Activated CD4-positive, alpha-beta T cell treated with anti-CD3 and anti-CD28 coated beads, Interleukin-2, amount 50 U/mL, for 16 hours (primary cell): Measurements from ENCODE around the gene HSH2D.
"Not testable (repeated sequence)": the region's sequence is repeated elsewhere in the genome, so short reads cannot be mapped to it uniquely, and the experiment has no call there.

Experiments
- DNase-seq: peaks from one replicate; pipeline ENCODE4 v3.0.0-alpha.2; 2020

The HSH2D gene

GRCh38 chr19:16159655-16160054 lies 16.2 kb downstream of the HSH2D start:
- DNase-seq: no peak

- no peak for DNase-seq
These were observed 17.0 kb downstream of the HSH2D start for GRCh38 chr19:16160445-16160942.

- DNase-seq: peak; percentile 70
These were observed 17.6 kb downstream of the HSH2D start for GRCh38 chr19:16160943-16161560.

DNA sequence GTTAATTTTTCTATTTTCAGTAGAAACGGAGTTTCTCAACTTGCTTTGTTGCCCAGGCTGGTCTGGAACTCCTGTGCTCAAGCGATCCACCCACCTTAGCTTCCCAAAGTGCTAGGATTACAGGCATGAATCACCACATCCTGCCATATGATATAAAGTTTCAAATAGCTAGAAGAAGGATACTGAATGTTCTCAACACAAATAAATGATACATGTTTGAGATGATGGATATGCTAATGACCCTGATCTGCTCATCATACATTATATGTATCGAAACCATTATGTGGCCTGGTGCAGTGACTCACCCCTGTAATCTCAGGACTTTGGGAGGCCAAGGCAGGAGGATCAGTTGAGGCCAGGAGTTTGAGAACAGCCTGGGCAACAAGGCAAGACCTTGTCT lies 18.4 kb downstream of the HSH2D start:
- DNase-seq: peak; percentile 44

DNA sequence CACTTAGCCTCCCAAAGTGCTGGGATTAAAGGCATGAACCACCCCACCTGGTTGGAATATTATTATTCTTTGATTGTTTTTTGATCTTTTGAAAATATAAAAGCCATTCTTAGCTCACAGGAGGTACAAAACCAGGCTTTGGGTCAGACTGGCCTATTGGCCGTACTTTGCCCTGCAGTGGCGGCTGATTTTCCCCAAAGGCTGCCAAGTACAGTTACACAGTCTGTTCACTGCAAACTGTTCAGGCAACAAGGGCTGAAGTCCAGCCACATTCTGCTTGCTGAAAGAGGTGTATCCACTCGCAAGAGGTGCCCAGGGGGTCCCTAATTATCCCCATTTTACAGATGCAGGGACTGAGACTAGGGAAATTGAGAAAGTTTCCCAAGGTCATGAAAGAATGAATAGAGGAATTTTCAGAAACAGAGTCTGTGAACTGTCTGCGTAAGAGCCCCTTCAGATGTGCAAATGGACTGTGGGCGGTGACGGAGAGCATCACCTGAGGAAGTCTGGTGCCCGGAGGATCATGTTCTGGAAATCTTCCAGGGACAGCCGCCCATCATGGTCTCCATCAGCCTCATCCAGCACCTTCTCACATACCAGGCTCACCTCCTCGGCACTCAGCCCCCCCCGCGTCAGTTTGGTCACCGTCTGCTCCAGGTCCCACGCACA lies 20.9 kb downstream of the HSH2D start:
- no peak for DNase-seq

DNA sequence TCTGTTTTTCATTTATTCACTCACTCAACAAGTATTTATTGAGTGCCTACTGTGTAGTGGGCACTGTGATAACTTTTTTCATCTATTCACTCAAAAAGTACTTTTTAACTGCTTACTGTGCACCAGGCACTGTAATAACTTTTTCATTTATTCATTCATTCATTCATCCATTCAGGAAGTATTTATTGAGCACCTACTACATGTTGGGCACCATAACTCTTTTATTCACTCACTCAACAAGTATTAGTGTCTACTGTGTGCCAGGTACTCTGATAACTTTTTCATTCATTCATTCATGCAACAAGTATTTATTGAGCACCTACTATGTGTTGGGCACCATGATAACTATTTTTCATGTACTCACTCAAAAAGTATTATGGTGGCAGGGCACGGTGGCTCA lies 22.9 kb downstream of the HSH2D start:
- no peak for DNase-seq

- no peak for DNase-seq
These were observed 23.6 kb downstream of the HSH2D start for GRCh38 chr19:16167055-16167454.

- peak; percentile 24 for DNase-seq
These were observed 25.1 kb downstream of the HSH2D start for GRCh38 chr19:16168465-16169081.

DNA sequence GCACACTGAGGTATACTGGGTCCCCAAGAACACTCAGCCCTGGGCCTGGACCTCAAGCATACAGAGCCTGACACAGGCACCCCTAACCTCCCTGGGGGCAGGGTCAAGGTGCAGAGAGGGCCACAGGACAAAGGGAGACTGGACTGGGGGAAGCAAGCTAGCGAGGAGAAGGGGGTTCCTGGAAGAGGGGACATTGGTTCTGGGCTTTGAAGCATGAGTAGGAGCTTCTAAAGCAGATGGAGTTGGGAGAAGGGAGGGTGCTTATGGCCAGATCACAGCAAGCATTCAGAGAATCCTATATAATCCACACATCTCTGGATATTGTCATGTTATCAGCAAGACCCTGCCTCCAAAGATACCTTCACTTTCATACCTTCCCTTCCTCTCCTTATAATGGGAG lies 26.6 kb downstream of the HSH2D start:
- no peak for DNase-seq

DNA sequence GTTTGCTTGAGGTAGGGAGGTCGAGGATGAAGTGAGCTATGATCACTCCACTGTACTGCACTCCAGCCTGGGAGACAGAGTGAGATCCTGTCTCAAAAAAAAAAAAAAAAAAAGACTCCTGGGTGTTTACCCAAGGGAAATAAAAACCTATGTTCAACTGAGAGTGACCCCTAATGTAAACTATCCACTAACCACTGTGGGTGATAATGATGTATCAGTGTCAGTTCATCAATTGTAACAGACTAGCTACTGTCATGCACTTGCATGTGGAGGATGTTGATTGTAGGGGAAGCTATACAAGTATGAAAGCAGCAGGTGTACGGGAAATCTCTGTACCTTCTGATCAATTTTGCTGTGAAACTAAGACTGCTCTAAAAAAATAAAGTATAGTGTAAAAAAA lies 32.5 kb downstream of the HSH2D start:
- DNase-seq: no peak

GRCh38 chr19:16178866-16179265 lies 35.4 kb downstream of the HSH2D start:
- DNase-seq: not testable (repeated sequence)

DNA sequence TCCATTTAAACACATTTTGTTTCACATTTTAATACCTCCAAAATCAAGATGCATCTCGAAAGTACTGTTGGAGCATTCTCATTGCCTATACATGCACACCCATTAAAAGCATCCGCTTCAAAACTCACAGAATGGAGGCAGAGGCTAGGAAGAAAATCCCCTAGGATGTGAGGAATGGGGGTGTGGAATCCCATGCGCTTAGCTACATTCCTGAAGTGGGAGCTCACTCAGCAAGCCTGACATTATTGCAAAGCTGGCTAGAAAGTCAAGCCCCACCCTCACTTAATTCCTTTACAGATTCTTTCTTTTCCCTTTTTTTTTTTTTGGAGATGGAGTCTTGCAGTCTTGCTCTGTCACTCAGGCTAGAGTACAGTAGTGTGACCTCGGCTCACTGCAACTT lies 37.1 kb downstream of the HSH2D start:
- DNase-seq: no peak

DNA sequence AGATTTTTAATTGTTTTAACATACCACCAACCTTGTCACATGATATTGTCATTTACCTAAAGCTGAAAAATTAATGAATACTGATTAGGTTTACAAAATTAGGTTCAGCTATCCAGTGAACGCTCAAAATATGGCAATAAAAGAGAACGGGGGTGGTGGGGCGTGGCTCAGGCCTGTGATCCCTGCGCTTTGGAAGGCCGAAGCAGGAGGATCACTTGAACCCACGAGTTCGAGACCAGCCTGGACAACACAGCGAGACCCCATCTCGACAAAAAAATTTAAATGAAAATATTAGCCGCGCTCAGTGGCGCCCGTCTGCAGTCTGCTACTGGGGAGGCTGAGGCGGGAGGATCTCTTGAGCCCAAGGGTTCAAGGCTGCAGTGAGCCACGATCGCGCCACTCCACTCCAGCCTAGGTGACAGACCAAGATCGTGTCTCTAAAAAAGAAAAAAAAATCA lies 41.2 kb downstream of the HSH2D start:
- no peak for DNase-seq

- peak; percentile 100 for DNase-seq
These were observed 41.8 kb downstream of the HSH2D start, which contains the start of gene FAM32A for GRCh38 chr19:16185123-16185767. TSS of gene FAM32A (plus strand) at chr19:16185410. CDS start at chr19:16185443, 33 bp downstream.

DNA sequence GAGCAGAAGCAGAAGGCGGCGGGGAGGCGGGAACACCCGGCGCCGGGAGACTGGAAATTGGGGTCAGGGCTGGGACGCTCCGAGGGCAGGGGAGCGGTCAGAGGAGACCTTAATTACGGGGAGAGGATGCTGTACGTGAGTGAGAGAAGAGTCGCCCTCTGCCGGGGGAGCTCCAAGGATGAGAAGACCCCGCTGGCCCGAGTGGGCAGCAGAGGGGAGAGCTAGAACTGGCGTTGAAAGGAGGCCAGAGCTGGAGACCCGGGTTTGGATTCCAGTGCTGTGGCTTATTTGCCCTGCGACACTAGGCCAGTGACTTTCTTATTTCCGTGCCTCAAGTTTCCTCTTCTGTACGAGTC lies 42.3 kb downstream of the HSH2D start:
- no peak for DNase-seq

- no peak for DNase-seq
These were observed 45.0 kb downstream of the HSH2D start for GRCh38 chr19:16188521-16188920.

- no peak for DNase-seq
These were observed 46.7 kb downstream of the HSH2D start for GRCh38 chr19:16190198-16190597.

DNA sequence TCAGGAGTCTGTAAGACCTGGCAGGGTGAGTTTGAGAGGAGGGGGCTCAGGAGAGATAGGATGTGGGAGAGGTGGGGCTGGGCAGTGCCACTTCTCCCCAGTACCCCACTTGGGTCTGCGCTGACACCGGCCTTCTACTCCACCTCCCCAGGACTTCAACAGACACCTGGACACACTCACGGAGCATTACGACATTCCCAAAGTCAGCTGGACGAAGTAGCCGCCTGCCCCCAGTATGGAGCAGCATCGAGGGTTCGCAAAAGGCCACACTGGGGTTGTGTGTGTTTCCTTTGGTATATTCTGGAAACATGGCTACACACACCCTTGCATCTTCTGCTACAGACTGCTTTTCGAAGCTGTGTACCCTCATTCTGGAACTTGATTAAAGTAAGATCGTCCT lies 47.3 kb downstream of the HSH2D start:
- no peak for DNase-seq

DNA sequence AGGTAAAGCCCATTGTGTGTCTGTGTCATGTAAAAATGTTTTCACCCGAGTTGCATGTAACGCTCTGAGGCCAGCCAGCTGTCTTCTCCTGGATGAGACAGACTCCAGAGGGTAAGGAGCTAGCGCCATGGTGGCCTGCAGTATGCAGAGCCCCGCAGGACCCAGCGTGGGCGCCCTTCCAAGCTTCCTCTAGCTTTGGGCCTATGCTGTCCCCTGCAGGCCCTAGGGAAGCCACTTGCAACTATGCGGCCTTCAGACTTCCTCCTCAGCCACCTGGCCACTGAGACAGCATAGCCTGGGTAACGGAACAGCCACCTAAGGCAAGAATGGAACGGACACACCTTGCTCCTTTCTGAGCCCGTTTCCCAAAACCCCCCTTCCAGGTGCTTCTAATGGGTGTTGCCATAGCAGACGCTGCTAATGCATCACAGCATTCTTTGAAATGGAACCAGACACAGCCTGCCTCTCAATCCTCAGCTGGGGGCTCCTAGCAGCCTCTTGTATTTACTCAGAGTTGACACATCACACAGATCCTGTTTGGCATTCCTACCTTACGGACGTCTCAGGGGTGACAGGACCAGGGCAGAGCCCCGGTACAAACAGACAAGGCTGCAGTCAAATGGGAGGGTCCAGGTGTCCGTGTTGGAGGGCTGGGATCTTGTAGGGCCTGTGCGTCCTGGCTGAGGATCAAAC lies 47.9 kb downstream of the HSH2D start:
- no peak for DNase-seq

GRCh38 chr19:16193466-16193865 lies 50.0 kb downstream of the HSH2D start:
- DNase-seq: no peak

- DNase-seq: no peak
These were observed 53.7 kb downstream of the HSH2D start for GRCh38 chr19:16197188-16197621.

GRCh38 chr19:16197622-16198369 lies 54.3 kb downstream of the HSH2D start, which contains the start of gene AP1M1:
TSS of gene AP1M1 (plus strand) at chr19:16197911. CDS start at chr19:16198027, 116 bp downstream.
- peak; percentile 99 for DNase-seq
